Effector memory CD4-positive, alpha-beta T cell (primary cell): ENCODE data around the gene NRP2.

ENCODE experiments used
- DNase-seq, 3 donors: peaks; one replicate each; pipeline ENCODE4 v3.0.0-alpha.2; 2020
- H3K27ac ChIP-seq: 2 replicates; pipeline ENCODE4 v1.7.0; 2013; ENCODE audit warnings: mild to moderate bottlenecking, low read length, moderate library complexity; ENCODE audit not compliant: insufficient read depth, poor library complexity, severe bottlenecking
- H3K27me3 ChIP-seq: replicated peaks from 2 replicates; pipeline ENCODE4 v1.7.0; 2013; ENCODE audit warnings: mild to moderate bottlenecking, low read length; ENCODE audit not compliant: insufficient read depth, control insufficient read depth, poor library complexity, severe bottlenecking
- H3K36me3 ChIP-seq: 2 replicates; pipeline ENCODE4 v1.7.0; 2013; ENCODE audit warnings: mild to moderate bottlenecking, low read length, moderate library complexity; ENCODE audit not compliant: control insufficient read depth, insufficient read depth
- H3K4me1 ChIP-seq: 2 replicates; pipeline ENCODE4 v1.7.0; 2013; ENCODE audit warnings: low read length, mild to moderate bottlenecking; ENCODE audit not compliant: control insufficient read depth, insufficient read depth, poor library complexity, severe bottlenecking
- H3K4me3 ChIP-seq: 2 replicates; pipeline ENCODE4 v1.7.0; 2013; ENCODE audit warnings: low read length, low read depth, mild to moderate bottlenecking; ENCODE audit not compliant: insufficient read depth, poor library complexity, severe bottlenecking
- H3K9me3 ChIP-seq: 2 replicates; pipeline ENCODE4 v1.7.0; 2013; ENCODE audit warnings: mild to moderate bottlenecking, low read length, moderate library complexity; ENCODE audit not compliant: control insufficient read depth

The NRP2 gene

DNA sequence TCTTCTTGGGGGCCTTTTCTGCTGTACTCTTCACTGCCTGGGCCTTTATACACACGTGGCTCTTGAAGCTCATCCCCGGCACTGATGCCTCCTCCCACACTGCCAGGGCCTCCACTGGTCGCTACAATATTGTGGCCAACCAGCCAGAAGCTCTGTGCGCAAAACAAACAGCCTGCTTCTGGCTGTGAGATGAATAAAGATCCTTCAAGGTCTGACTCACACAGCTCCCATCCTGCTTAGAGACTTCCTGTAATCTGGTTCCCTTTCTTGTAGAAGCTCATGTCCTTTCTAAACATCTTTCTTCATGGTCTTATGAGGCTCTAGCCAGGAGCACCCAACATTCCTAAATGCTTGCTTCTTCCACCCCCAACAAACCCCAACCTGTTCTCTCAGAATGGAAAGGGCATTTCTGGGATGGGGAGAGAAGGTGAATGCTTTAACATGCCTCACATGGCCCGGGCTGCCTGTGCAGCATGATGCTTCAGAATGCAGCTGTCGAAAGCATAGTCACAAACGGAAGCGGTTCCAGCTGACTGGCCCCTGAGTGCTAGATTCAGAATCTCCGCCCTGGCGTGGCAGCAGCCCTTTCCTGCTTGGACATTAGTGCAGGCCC lies 24.6 kb downstream of the NRP2 start:
- no peak overlapping the region for H3K4me3 ChIP-seq
- H3K4me1 ChIP-seq, result peaks cover 7% of the 10 kb centered on the region
- no peak overlapping the region for H3K27ac ChIP-seq
- no peak for DNase-seq
- no peaks in the 10 kb centered on the region for H3K9me3 ChIP-seq
- no peaks in the 10 kb centered on the region for H3K27me3 ChIP-seq
- H3K36me3 ChIP-seq, result no peaks in the 10 kb centered on the region

DNA sequence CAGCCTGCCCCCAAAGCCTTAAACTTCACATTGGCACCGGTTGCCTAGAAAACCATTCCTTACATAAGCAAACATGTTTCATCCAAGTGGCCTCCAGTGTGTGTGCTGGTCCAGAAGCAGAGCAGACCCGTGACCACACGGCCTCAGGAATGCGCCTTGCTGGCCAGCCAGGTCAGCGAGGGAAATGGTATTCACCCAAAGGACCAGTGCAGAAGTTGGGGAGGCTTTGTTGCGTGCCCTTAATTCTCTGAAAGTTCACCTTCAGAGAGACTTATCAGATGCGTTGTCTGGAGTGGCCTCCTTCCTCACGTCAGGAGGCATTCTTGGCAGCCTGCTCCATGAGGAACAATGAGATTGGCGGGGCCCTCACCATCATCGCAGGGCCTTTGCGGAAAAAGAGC lies 25.9 kb downstream of the NRP2 start:
- Histone ChIP-seq H3K27me3 (no peaks in the 10 kb centered on the region), H3K4me3 (no peak overlapping the region), H3K4me1 (peaks cover 7% of the 10 kb centered on the region), H3K27ac (no peak overlapping the region), H3K36me3 (no peaks in the 10 kb centered on the region), H3K9me3 (no peaks in the 10 kb centered on the region)
- no peak for DNase-seq

DNA sequence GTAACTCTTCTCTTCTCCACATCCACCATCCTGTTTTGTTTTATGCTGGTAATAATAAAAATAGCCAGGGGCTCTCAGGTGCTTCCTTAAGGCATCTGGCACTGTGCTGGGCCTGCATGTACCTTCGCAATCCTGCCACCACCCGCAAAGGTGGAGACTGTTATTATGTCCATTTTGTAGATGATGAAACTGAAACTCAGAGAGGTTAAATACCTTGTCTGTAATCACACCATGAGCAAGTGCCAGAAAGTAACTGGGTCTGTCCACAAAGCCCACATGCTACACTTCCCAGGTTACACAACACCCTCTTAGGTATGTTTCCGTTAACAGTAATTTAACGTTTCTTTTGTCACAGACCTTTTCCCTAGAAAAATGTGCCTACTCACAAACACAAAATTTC lies 27.0 kb downstream of the NRP2 start:
- Histone ChIP-seq H3K27ac (no peak overlapping the region), H3K36me3 (no peaks in the 10 kb centered on the region), H3K4me1 (peaks cover 7% of the 10 kb centered on the region), H3K9me3 (no peaks in the 10 kb centered on the region), H3K27me3 (no peaks in the 10 kb centered on the region), H3K4me3 (no peak overlapping the region)
- DNase-seq, result no peak

DNA sequence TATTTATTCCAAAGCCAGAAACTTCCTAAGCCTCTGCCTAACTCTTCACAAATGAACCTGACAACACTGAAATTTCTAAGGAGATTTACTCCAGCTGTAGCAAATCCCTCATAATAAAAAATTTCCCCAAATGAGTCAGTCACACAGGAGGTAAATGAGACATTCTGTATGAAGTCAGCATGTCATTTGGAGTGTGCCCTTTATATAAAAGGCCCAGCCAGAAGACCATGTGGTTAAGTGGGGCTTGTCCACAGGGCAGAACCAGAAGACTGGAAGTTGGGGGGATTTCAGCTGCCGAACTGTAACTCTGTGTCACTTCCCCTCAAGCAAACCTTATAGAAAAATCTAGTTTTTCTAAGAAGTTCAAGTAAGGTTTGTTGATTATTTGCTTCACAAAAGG lies 30.2 kb downstream of the NRP2 start:
- no peak overlapping the region for H3K4me3 ChIP-seq
- no peaks in the 10 kb centered on the region for H3K36me3 ChIP-seq
- H3K27ac ChIP-seq, result no peak overlapping the region
- no peaks in the 10 kb centered on the region for H3K9me3 ChIP-seq
- no peaks in the 10 kb centered on the region for H3K4me1 ChIP-seq
- DNase-seq, result no peak
- no peaks in the 10 kb centered on the region for H3K27me3 ChIP-seq

DNA sequence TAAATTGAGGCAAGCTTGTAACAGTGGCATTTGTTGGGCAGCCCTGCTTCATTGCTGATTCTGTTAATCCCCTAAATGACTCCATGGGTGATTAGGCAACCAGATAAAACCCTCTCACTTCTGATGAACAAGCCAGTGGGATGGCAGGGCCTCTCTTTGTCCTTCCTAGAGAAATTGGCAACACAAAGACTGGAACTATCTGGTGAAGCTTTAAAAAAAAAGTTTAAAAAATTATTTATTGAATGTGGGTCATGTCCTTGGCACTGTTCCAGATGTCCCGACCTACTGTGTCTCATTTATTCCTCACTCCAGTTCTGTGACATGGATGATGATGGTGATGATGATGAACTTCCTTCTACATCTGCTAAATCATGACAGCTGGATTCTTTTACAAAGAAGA lies 30.8 kb downstream of the NRP2 start:
- DNase-seq, result no peak
- H3K27ac ChIP-seq, result no peak overlapping the region
- no peaks in the 10 kb centered on the region for H3K36me3 ChIP-seq
- H3K4me1 ChIP-seq, result no peaks in the 10 kb centered on the region
- H3K27me3 ChIP-seq, result no peaks in the 10 kb centered on the region
- H3K4me3 ChIP-seq, result no peak overlapping the region
- H3K9me3 ChIP-seq, result no peaks in the 10 kb centered on the region

DNA sequence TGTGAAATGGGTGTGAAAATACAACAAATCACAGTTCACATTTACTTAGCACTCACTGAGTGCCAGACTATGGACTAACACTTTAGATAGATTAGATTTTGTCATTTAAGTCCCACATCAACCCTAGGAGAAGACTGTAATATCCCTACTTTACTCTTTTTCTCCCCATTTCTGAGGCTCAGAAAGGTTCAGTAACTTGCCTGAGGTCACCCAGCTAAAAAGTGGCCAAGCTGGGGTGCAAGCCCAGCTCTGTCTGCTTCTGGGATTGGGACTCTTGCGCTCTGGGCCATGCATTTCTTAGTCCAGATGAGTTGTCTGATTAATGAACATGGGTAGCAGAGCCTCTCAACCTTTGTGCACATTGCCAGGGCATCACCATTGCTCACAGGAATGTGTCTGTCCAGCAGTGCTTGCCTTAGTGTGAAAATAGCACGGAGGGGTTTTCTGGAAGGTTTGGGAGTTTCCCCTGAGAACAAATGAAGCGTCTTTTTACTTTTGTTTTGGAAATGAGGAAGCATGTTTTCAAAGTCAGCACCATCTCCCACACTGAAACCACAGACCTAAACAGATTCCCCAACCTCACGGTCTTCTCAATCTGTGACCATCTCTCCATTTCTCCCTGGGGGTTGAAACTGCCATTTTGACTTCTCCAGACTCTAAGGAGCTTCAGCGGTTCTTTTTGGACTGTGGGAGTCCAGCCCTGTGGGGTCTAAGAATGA lies 31.9 kb downstream of the NRP2 start:
- H3K27me3 ChIP-seq, result no peaks in the 10 kb centered on the region
- no peaks in the 10 kb centered on the region for H3K9me3 ChIP-seq
- no peak for DNase-seq
- no peak overlapping the region for H3K4me3 ChIP-seq
- H3K27ac ChIP-seq, result no peak overlapping the region
- H3K4me1 ChIP-seq, result no peaks in the 10 kb centered on the region
- no peaks in the 10 kb centered on the region for H3K36me3 ChIP-seq

DNA sequence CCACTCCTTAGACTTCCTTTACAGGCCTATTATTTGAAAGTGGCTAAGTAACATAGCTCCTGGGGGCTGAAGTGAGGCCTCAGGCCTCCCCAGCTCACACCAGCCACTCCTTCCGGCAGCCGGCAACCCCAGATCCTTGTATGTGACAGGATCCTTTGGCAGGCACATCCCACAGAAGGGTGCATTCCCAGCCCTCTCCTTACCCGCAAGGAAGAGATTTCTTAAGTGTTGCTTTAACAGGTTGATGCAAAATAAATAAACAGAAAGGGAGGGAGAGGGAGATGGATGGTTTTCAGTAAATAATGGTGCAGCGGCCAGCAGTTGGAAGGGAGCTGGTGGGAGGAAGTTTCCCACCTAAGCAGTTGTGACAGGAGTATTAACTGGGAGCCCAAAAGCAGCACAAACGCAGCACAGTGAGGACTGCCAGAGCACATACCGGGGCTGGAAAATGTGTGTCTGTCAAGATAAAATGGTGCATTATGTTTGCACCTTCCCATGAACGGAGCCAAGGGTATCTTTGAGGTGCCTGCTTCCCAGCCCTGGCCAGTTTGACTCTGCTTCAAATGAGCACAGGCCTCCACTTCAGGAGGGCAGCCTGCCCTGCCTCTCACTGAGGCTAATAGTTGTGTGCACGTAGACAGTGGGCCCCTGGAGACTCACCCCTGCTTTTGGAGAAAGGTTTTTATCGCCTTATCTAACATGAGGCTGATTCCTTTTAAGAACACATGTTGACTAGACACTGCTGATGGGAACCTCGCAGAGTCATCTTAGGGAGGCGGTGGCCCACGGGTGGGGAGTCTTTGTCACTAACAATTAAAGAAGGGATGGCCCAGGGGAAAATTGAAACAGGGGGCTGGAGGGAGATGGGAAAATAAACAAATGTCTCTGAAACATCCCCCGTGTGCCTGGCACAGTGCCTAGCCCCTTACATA lies 32.8 kb downstream of the NRP2 start:
- Histone ChIP-seq H3K36me3 (no peaks in the 10 kb centered on the region), H3K27me3 (no peaks in the 10 kb centered on the region), H3K4me1 (no peaks in the 10 kb centered on the region), H3K9me3 (no peaks in the 10 kb centered on the region), H3K4me3 (no peak overlapping the region), H3K27ac (no peak overlapping the region)
- no peak for DNase-seq

DNA sequence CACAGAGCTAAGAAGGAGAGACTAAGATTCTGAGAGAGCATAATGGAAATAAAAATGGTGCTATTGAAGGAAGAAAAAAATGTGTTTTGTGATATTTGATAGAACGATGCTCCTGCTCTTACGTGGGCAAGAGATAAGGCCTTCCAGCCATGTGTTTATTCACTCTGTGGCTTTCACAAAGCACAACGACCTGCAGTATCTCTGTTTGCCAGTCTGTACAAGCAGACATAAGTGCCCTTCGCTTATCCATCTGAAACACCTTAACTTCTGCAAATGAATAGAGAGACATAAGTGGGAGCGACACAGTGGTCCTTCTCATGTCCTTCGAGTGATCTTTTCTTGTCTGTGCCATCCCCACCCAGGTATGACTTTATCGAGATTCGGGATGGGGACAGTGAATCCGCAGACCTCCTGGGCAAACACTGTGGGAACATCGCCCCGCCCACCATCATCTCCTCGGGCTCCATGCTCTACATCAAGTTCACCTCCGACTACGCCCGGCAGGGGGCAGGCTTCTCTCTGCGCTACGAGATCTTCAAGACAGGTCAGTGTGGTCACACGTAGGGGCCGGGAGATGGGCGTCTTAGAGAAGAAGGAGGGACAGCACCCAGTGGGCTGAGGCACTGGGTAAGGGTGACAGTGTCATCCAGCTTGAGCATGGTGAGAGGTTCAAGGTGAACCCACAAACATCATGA lies 33.7 kb downstream of the NRP2 start:
- Histone ChIP-seq H3K9me3 (no peaks in the 10 kb centered on the region), H3K4me1 (no peaks in the 10 kb centered on the region), H3K4me3 (no peak overlapping the region), H3K27me3 (no peaks in the 10 kb centered on the region), H3K36me3 (no peaks in the 10 kb centered on the region), H3K27ac (no peak overlapping the region)
- no peak for DNase-seq

DNA sequence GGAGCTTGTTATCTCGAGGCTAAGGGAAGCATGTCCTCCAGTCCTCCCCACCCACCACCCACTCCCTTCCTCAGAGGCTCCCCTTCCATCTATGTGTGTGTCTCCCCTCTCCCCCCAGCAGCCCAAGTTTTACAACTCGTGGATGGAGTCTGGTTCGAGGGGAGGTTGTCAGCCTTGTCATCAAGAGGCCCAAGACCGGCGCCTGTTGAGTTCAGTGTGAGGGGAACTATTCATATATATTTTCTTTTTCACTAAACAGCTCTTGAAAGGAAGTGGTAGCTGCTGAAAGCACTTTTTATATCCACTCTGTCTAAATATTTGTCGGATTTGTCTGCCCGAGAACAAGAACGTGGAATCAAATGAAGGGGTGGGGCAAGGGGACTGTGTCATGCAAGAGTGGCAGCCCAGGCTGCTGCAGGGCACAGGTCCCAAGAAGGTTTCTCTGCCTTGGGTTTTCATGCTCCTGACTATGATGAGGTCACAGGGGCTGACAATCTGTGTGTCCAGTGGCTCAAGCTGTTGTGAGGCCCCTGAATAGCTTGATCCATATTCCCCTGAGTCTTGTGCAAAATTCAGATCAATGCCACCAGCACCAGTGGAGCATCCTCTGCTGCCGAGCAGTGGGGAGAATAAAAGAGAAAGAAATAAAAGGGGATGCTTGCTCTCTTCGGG lies 35.0 kb downstream of the NRP2 start:
- no peak overlapping the region for H3K27ac ChIP-seq
- no peaks in the 10 kb centered on the region for H3K9me3 ChIP-seq
- DNase-seq, result no peak
- no peaks in the 10 kb centered on the region for H3K27me3 ChIP-seq
- no peak overlapping the region for H3K4me3 ChIP-seq
- H3K4me1 ChIP-seq, result no peaks in the 10 kb centered on the region
- H3K36me3 ChIP-seq, result no peaks in the 10 kb centered on the region
